Ramos (cell line): Measurements from ENCODE around the gene VWA2.

Source experiments
- in situ Hi-C: fragments of 300-500 bp; cut with MboI; formaldehyde crosslinking; loops from one replicate; pipeline ENCODE4 v1.14.3; 2022; ENCODE audit warnings: low sequenced_read_pairs; ENCODE audit not compliant: unreplicated experiment

Gene VWA2

GRCh38 chr10:114273910-114274309 is 34.9 kb downstream of the VWA2 start:
- in situ Hi-C loops: no loop called here

GRCh38 chr10:114274616-114275453 is 35.8 kb downstream of the VWA2 start:
- in situ Hi-C loops: no loop called here

- in situ Hi-C loops: no loop called here
Observed at GRCh38 chr10:114276066-114276465, 37.0 kb downstream of the VWA2 start.

GRCh38 chr10:114276671-114277070 is 37.6 kb downstream of the VWA2 start:
- in situ Hi-C loops: no loop called here

- in situ Hi-C loops: no loop called here
Observed at GRCh38 chr10:114278140-114278883, 39.3 kb downstream of the VWA2 start.

- in situ Hi-C loops: no loop called here
Observed at GRCh38 chr10:114278884-114279191, 39.8 kb downstream of the VWA2 start.

DNA sequence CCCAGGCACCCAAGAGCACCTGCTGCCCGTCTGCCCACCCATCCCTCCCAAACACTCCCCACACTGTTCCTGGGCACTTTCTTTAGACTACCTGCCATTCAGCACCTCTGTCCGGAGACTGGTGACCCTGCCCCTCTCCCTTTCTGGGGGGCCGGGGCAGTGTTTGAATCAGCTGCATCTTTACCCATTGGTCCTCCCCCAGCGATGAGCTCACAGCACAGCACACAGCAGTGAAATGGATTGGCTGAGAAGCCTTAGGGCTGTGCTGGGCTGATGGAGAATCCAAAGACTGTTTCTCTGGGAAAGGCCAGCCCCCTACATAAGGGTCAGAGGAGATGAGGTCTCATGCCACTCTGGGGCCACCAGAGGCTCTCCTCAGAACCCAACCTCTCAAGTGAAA is 40.2 kb downstream of the VWA2 start:
- in situ Hi-C loops: no loop called here

DNA sequence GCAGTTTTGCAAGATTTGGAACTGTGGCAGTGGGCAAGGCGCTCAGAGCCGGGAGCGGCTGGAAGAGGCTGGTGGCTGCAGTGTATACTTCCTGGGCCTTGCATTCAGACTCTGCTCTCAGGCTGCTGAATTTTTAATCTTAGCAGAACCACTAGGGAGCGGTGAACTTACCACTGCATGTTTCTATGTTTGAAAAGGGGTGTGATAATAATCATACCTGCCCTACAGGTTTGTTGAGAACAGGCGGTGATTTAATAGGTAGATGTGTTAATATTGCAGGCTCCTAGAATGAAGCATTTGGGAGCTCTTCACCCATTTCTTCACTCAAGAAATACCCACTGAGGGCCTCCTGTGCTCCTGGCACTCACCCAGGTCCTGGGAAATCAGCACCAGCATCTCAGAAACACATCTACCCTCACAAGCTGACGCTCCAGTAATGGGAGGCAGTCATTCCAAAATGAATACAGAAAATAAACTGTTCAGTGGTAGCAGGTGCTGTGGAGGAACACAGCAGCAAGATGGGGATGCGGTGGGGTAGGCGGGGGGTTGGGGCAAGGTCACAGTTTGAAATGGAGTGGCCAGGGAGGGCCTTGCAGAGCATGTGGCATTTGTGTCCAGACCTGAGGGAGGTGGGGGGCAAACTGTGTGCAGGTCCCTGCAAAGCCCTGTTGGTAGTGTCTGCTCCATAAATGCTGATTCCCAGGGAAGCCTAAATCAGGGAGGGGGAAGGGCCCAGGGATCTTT is 41.0 kb downstream of the VWA2 start:
- in situ Hi-C loops: no loop called here

DNA sequence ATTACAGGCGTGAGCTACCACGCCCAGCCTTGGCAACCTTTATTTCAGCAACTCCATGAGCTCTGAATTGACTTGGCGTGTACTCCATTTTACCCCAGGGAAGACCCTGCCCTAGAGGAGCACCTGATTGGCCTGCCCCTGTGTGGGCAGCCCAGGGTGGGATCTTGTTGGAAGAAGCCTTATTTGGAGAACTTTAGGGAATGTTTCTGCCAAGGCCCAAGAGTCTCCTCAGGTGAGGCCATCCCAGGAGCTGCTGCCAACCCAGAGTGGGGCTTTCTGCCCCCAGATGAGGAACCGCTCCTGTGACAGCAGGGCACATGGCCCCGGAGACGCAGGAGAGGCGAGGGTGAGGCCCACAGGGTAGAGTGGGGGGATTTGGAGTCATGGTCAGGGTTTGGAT is 42.0 kb downstream of the VWA2 start:
- in situ Hi-C loops: no loop called here

DNA sequence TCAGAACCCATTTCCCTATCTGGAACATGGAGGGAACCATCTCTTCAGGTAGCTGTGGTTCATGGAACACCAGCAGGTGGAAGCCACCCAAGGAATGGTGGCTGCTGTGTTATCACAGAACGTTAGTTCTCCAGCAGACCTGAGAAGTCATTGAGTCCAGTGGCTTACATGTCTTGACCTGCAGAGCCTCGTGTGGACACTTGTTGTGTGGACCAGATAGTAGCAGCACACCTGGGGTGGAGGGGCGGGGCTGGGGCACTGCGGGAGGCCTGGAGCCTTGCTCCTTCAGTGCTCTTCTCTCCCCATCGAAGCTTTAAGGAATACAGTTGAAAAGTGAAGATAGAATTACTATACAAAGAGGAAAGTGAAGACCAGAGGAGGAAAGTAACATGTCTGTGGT is 42.4 kb downstream of the VWA2 start:
- in situ Hi-C loops: no loop called here

GRCh38 chr10:114282526-114282925 is 43.5 kb downstream of the VWA2 start:
- in situ Hi-C loops: no loop called here

GRCh38 chr10:114283091-114283490 is 44.0 kb downstream of the VWA2 start:
- in situ Hi-C loops: no loop called here

DNA sequence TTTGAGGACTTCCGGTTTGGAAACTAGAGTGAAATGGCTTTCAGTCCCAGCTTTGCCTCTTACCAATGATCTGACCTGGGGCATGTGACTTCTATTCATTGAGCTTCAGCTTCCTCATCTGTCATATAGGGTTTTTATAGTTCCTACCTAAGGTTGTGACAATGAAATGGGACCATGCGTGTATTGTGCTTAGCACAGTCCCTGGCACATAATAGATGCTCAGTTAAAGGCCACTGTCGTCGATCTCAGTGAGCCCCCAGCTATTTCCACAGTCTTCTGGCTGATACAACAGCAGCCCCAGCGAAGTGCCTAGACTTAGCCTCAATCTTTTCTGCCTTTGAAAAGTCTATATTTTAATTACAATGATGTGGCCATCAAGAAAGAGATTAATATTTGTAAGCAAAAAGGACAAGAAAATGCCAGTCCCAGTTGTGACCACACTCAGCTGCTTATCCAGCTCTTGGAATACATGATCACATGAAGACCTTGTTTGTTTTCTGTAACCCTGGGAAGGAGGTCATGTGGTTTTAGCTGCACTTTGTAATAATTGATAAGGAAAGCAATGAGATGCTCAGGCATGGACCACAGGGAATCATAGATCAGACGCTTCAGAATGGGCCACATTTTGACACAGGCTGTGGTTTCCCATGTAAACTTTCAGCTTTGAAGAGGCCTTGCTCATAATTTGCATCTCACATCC is 44.6 kb downstream of the VWA2 start:
- in situ Hi-C loops: no loop called here

- in situ Hi-C loops: no loop called here
Observed at GRCh38 chr10:114284346-114285071, 45.5 kb downstream of the VWA2 start.

DNA sequence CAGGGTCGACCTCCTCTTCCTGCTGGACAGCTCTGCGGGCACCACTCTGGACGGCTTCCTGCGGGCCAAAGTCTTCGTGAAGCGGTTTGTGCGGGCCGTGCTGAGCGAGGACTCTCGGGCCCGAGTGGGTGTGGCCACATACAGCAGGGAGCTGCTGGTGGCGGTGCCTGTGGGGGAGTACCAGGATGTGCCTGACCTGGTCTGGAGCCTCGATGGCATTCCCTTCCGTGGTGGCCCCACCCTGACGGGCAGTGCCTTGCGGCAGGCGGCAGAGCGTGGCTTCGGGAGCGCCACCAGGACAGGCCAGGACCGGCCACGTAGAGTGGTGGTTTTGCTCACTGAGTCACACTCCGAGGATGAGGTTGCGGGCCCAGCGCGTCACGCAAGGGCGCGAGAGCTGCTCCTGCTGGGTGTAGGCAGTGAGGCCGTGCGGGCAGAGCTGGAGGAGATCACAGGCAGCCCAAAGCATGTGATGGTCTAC is 46.9 kb downstream of the VWA2 start:
- in situ Hi-C loops: no loop called here

DNA sequence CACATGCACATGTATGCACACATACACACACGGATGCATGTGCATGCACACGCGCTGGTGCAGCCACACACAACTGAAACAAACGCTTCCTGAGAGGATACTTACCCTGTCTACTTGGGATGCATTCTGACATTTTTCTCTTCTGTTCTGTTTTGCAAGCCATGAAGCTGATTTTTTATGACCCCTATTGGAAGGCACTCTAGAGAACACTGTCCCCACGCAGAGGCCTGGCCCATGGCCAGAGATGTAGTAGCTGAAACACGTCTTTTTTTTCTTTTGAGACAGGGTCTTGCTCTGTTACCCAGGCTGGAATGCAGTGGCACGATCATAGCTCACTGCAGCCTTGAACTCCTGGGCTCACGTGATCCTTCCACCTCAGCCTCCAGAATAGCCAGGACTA is 47.9 kb downstream of the VWA2 start:
- in situ Hi-C loops: no loop called here

DNA sequence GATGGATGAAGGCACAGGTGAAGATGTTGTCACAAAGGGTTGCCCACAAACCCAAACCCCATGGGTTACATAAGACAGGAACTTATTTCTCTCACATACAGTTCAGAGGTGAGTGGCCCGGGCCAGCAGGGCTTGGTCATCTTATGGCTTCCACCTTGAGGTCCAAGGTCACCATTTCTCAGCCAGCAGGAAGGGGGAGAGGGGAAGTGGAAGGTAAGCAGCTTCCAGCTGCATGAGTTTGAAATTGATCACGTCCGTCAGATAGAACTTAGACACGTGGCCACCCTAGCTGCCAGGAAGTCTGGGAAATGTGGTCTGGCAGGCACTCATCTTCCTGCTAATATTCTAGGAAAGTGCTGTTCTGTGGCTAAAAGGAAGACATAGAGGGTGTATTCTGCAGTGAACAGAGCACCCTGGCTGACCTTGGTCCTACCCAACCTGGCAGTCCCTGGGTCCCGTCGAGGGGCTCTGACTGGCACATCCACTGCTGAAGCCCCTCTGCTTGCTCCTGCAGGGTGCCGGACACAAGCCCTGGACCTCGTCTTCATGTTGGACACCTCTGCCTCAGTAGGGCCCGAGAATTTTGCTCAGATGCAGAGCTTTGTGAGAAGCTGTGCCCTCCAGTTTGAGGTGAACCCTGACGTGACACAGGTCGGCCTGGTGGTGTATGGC is 49.5 kb downstream of the VWA2 start:
- in situ Hi-C loops: no loop called here

DNA sequence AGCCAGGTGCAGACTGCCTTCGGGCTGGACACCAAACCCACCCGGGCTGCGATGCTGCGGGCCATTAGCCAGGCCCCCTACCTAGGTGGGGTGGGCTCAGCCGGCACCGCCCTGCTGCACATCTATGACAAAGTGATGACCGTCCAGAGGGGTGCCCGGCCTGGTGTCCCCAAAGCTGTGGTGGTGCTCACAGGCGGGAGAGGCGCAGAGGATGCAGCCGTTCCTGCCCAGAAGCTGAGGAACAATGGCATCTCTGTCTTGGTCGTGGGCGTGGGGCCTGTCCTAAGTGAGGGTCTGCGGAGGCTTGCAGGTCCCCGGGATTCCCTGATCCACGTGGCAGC is 50.0 kb downstream of the VWA2 start:
- in situ Hi-C loops: no loop called here

DNA sequence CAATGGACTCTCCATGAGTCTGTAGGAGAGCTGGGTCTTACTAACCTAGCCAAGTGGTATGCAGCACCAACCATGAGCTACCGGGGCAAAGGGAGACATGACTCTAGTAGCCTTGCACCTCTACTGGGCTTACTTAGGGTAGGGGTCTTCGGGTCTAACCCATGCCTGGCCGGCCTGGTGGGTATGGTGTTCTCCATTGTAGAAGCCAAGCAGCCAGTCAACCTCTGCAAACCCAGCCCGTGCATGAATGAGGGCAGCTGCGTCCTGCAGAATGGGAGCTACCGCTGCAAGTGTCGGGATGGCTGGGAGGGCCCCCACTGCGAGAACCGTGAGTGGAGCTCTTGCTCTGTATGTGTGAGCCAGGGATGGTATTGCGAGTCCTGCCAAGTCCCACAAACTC is 51.0 kb downstream of the VWA2 start:
- in situ Hi-C loops: no loop called here
